Measurements from ENCODE around the gene CHRD. TPM values are rescaled to one million over a fixed set of nuclear protein-coding genes. Genes with fewer than 3 reads are reported as not detected.

Gene CHRD
- total RNA-seq: 1 to 10 TPM; 3.3 to 5.2 (median 4.3) TPM

DNA sequence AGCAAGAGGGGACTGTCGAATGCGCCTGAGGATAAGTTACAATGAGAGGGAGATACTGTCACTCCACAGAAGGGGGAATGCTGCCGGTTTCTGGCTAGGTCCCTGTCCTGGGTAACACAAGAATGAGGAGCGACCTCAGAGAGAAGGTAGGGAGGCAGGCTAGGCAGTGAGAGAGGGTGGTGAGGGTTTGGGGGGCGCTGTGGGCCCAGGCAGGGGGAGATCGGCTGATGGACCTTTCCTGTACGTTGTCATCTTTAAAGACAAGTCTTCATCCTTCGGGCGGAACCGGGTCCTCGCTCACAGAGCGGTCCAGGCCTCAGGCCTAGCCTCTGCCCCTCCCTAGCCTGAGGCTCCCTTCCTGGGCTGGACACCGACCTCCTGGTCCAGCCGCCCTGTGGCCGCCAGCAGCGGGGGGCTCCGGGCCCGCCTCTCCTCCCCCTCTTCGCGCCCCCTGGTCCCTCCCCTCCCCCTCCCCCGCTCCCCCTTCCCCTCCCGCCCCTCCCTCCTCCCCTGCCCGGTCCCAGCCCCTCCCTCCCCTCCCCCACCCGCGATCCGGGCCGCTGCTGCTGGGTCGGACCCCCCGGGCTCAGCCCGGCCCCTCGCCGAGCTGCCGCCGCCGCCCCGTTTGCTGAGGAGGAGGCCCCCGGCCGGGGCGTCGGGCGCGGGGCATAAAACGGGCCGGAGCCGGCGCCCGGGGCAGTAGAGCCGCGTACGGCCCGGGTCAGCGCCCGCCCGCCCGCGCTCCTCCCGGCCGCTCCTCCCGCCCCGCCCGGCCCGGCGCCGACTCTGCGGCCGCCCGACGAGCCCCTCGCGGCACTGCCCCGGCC is at the start of gene CHRD:
TSS of gene CHRD (plus strand) at position 697 of the 827 bp plus-strand sequence. CDS start 265 bp downstream, outside the sequence.
- intact Hi-C loops (cut with DNase I; ENCODE audit: low total_unique reads): no loop called here
- H3K4me3 ChIP-seq (ENCODE audit: low read depth, poor library complexity, severe bottlenecking): peak within 1 kb of the TSS; percentile 36
- TF ChIP-seq, protein P1, sequence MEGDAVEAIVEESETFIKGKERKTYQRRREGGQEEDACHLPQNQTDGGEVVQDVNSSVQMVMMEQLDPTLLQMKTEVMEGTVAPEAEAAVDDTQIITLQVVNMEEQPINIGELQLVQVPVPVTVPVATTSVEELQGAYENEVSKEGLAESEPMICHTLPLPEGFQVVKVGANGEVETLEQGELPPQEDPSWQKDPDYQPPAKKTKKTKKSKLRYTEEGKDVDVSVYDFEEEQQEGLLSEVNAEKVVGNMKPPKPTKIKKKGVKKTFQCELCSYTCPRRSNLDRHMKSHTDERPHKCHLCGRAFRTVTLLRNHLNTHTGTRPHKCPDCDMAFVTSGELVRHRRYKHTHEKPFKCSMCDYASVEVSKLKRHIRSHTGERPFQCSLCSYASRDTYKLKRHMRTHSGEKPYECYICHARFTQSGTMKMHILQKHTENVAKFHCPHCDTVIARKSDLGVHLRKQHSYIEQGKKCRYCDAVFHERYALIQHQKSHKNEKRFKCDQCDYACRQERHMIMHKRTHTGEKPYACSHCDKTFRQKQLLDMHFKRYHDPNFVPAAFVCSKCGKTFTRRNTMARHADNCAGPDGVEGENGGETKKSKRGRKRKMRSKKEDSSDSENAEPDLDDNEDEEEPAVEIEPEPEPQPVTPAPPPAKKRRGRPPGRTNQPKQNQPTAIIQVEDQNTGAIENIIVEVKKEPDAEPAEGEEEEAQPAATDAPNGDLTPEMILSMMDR (IDR thresholded peaks at IDR 0.05): no peak
- no peak for TF ChIP-seq POLR2A (IDR thresholded peaks at IDR 0.05)
- DNase-seq (ENCODE audit: low spot score in 2 of 2): no peak
- WGBS, 2 donors: 34% methylated on average over 14 to 19 of the region's 71 CpGs

- intact Hi-C loops (cut with DNase I; ENCODE audit: low total_unique reads): no loop called here
- WGBS, 2 donors: 65 to 71% methylated on average over 10 of the region's 10 CpGs
- no peak overlapping the region for H3K4me3 ChIP-seq (ENCODE audit: low read depth, poor library complexity, severe bottlenecking)
- DNase-seq (ENCODE audit: low spot score in 2 of 2): no peak
- TF ChIP-seq, protein P1 (IDR thresholded peaks at IDR 0.05): no peak
- TF ChIP-seq POLR2A (IDR thresholded peaks at IDR 0.05): no peak
These were observed 47.3 kb upstream of the CHRD start for GRCh38 chr3:184332370-184333090.

GRCh38 chr3:184333190-184333589 is 46.7 kb upstream of the CHRD start:
- DNase-seq (ENCODE audit: low spot score in 2 of 2): no peak
- WGBS, 2 donors: 79 to 82% methylated on average over 6 of the region's 6 CpGs
- TF ChIP-seq POLR2A (IDR thresholded peaks at IDR 0.05): no peak
- TF ChIP-seq, protein P1 (IDR thresholded peaks at IDR 0.05): no peak
- intact Hi-C loops (cut with DNase I; ENCODE audit: low total_unique reads): no loop called here
- H3K4me3 ChIP-seq (ENCODE audit: low read depth, poor library complexity, severe bottlenecking): no peak overlapping the region

DNA sequence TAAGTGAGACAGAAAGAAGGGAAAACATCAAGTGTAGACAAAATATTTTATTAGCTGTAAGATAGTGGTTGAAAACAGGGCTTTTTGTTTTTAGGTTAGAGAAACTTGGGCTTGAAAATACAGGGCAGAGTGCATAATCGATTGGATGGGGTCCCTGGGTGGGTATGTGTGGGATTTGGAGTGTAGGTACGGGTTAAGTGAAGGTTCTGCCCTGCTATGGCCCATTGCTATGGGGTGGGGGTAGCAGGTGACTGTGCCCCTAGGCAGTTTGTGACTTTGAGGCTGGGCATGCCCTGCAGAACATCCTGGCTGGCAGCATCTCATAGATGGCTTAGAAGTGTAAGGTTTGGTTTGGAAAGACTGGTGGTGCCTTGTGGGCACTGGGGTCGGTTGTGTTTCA is 46.2 kb upstream of the CHRD start:
- no peak for TF ChIP-seq POLR2A (IDR thresholded peaks at IDR 0.05)
- TF ChIP-seq, protein P1 (IDR thresholded peaks at IDR 0.05): no peak
- no peak overlapping the region for H3K4me3 ChIP-seq (ENCODE audit: low read depth, poor library complexity, severe bottlenecking)
- DNase-seq (ENCODE audit: low spot score in 2 of 2): no peak
- intact Hi-C loops (cut with DNase I; ENCODE audit: low total_unique reads): no loop called here
- 74 to 89% methylated on average over 2 to 3 of the region's 3 CpGs for WGBS, 2 donors

GRCh38 chr3:184334470-184335158 is 45.2 kb upstream of the CHRD start:
- H3K4me3 ChIP-seq (ENCODE audit: low read depth, poor library complexity, severe bottlenecking): no peak overlapping the region
- WGBS, 2 donors: 78 to 80% methylated on average over 15 of the region's 15 CpGs
- intact Hi-C loops (cut with DNase I; ENCODE audit: low total_unique reads): no loop called here
- DNase-seq (ENCODE audit: low spot score in 2 of 2): no peak
- no peak for TF ChIP-seq POLR2A (IDR thresholded peaks at IDR 0.05)
- TF ChIP-seq, protein P1 (IDR thresholded peaks at IDR 0.05): no peak

All from lower leg skin (tissue), 4 donors.